Myocyte (in vitro differentiated cells): ENCODE data around the gene CDCA4. TPM values are rescaled to one million over a fixed set of nuclear protein-coding genes. Genes with fewer than 3 reads are reported as not detected.

Source experiments
- DNase-seq: peaks from one replicate; pipeline ENCODE4 v3.0.0-alpha.2; 2012; ENCODE audit warnings: low read depth
- total RNA-seq: library from RNA; depleted of rRNA; stranded (reverse); fragments of >200 nt; gene quantifications from 2 replicates; pipeline ENCODE4 v1.2.3, GENCODE V29; 2014

The CDCA4 gene
- total RNA-seq, 1 donor from 2014 or later: 15.9 TPM

GRCh38 chr14:104965561-104966231 lies 55.2 kb downstream of the CDCA4 start:
- DNase-seq: no peak

GRCh38 chr14:104964546-104964945 lies 56.3 kb downstream of the CDCA4 start:
- no peak for DNase-seq

Other genes with a start within 250 kb of the CDCA4 start
- 128 and 136 TPM in 2 replicates for gene AKT1, start 225.3 kb downstream of the CDCA4 start, total RNA-seq
- gene ZBTB42, start 220.0 kb downstream of the CDCA4 start, total RNA-seq: 7.6 TPM in 2 replicates
- 45.5 and 58.2 TPM in 2 replicates for gene CEP170B, start 155.8 kb downstream of the CDCA4 start, total RNA-seq
- gene PLD4, start 96.2 kb downstream of the CDCA4 start, total RNA-seq: 0.10 TPM in 1 of 2 replicates, not detected in the other
- 150 and 229 TPM in 2 replicates for gene AHNAK2, start 42.7 kb downstream of the CDCA4 start, total RNA-seq
- 10.6 and 13.2 TPM in 2 replicates for gene CLBA1, start 35.3 kb downstream of the CDCA4 start, total RNA-seq
- not detected in 2 replicates for gene GPR132, start 44.3 kb upstream of the CDCA4 start, total RNA-seq
- gene JAG2, start 147.7 kb upstream of the CDCA4 start, total RNA-seq: 32.5 and 42.7 TPM in 2 replicates
- 33.2 and 40.9 TPM in 2 replicates for gene NUDT14, start 160.2 kb upstream of the CDCA4 start, total RNA-seq
- 117 and 167 TPM in 2 replicates for gene BTBD6, start 227.4 kb upstream of the CDCA4 start, total RNA-seq